ENCODE results near the gene SPEM2.

The SPEM2 gene

GRCh38 chr17:7423679-7424078 is 1.7 kb upstream of the SPEM2 start:
- no peak for DNase-seq

- DNase-seq: no peak
Observed at GRCh38 chr17:7425756-7426155, 340 bp downstream of the SPEM2 start.

GRCh38 chr17:7426203-7426863 is 917 bp downstream of the SPEM2 start:
- no peak for DNase-seq

- no peak for DNase-seq
Observed at GRCh38 chr17:7426896-7427489, 1.6 kb downstream of the SPEM2 start.

GRCh38 chr17:7427549-7427948 is 2.1 kb downstream of the SPEM2 start:
- no peak for DNase-seq

- no peak for DNase-seq
Observed at GRCh38 chr17:7428557-7428956, 3.1 kb downstream of the SPEM2 start, which contains the start of gene SPEM3. TSS of gene SPEM3 (plus strand) at chr17:7428857. CDS start at chr17:7428903, 46 bp downstream.

GRCh38 chr17:7429722-7430121 is 4.3 kb downstream of the SPEM2 start:
- DNase-seq: no peak

GRCh38 chr17:7431231-7431630 is 5.8 kb downstream of the SPEM2 start:
- no peak for DNase-seq

GRCh38 chr17:7432296-7432695 is 6.9 kb downstream of the SPEM2 start:
- DNase-seq: no peak

- no peak for DNase-seq
Observed at GRCh38 chr17:7435676-7436555, 10.5 kb downstream of the SPEM2 start.

- DNase-seq: peak; percentile 71
Observed at GRCh38 chr17:7436556-7437368, 11.3 kb downstream of the SPEM2 start.

- DNase-seq: no peak
Observed at GRCh38 chr17:7437369-7437863, 12.0 kb downstream of the SPEM2 start.

GRCh38 chr17:7437950-7438614 is 12.7 kb downstream of the SPEM2 start:
- no peak for DNase-seq

GRCh38 chr17:7438656-7439460 is 13.4 kb downstream of the SPEM2 start:
- DNase-seq: no peak

- DNase-seq: no peak
Observed at GRCh38 chr17:7439462-7440112, 14.2 kb downstream of the SPEM2 start, which contains the start of gene FGF11. TSS of gene FGF11 (plus strand) at chr17:7439512. CDS start at chr17:7439621, 109 bp downstream.

- no peak for DNase-seq
Observed at GRCh38 chr17:7440113-7440833, 14.9 kb downstream of the SPEM2 start.

GRCh38 chr17:7440834-7441195 is 15.4 kb downstream of the SPEM2 start:
- no peak for DNase-seq

GRCh38 chr17:7441266-7441665 is 15.8 kb downstream of the SPEM2 start:
- no peak for DNase-seq

GRCh38 chr17:7442142-7442541 is 16.7 kb downstream of the SPEM2 start:
- DNase-seq: no peak
